Heart right ventricle (tissue), 16 donors: ENCODE results near the gene ZFYVE21. TPM values are rescaled to one million over a fixed set of nuclear protein-coding genes. Genes with fewer than 3 reads are reported as not detected.

ENCODE experiments used
- ATAC-seq, 8 donors: fragments of 200-7000 bp; cut with Tn5 transposase; one replicate each; pipeline ENCODE4 v1.9.1; 2020; ENCODE audit warnings: mild to moderate bottlenecking in 8 of 8, moderate library complexity in 8 of 8, moderate number of reproducible peaks in 1 of 8
- DNase-seq, 2 donors: peaks; one replicate each; pipeline ENCODE4 v3.0.0-alpha.2; 2020
- H3K27ac ChIP-seq, 10 donors: fragments of 200-600 bp; sonication (generic) in 2 of 10; one replicate each; pipeline versions ENCODE4 v1.5.0 to v1.8.0; 2020 to 2022; ENCODE audit warnings: mild to moderate bottlenecking in 3 of 10
- H3K27me3 ChIP-seq, 7 donors: fragments of 200-600 bp; one replicate each; pipeline ENCODE4 v1.8.0; 2021 to 2022; ENCODE audit warnings: mild to moderate bottlenecking in 2 of 7
- H3K36me3 ChIP-seq, 9 donors: fragments of 200-600 bp; sonication (generic) in 1 of 9; one replicate each; pipeline versions ENCODE4 v1.5.0 to v1.8.0; 2020 to 2022; ENCODE audit warnings: mild to moderate bottlenecking in 2 of 9
- H3K4me1 ChIP-seq, 9 donors: fragments of 200-600 bp; sonication (generic) in 1 of 9; one replicate each; pipeline versions ENCODE4 v1.5.0 to v1.8.0; 2020 to 2022; ENCODE audit warnings: mild to moderate bottlenecking in 4 of 9
- H3K4me3 ChIP-seq, 10 donors: fragments of 200-600 bp; sonication (generic) in 2 of 10; one replicate each; pipeline versions ENCODE4 v1.5.0 to v1.8.0; 2020 to 2022; ENCODE audit warnings: mild to moderate bottlenecking in 7 of 10, moderate library complexity in 2 of 10
- H3K9me3 ChIP-seq, 11 donors: fragments of 200-600 bp in 10 of 11; sonication (generic) in 2 of 11; one replicate each; pipeline versions ENCODE4 v1.5.0 to v1.8.0; 2013 to 2022; ENCODE audit warnings: mild to moderate bottlenecking in 2 of 11, control low read depth in 1 of 11, moderate library complexity in 1 of 11
- WGBS, 2 donors: extraction: QIAGEN DNeasy Blood & Tissue Kit; methylation state at CpG; one replicate each; pipeline ENCODE4 v1.1.7; 2013; ENCODE audit warnings: inconsistent platforms in 1 of 2; 5-methylcytosine and 5-hydroxymethylcytosine counted together
- intact Hi-C, 10 donors: fragments of 100-400 bp; cut with DNase I; formaldehyde crosslinking; loops; one replicate each; pipeline versions ENCODE4 v1.11.1 to v1.14.2; 2022
- polyA plus RNA-seq, 2 donors: library from polyadenylated mRNA; stranded (reverse); fragments of 200-250 nt; gene quantifications; one replicate each; pipeline ENCODE4 v1.2.3, GENCODE V29; 2013
- total RNA-seq, 10 donors: library from RNA; stranded (reverse); fragmentation: NEBNext Ultra II Directional in 3 of 10; extraction: Animal tissue kit (Norgen Biotek cat#: 25700) in 3 of 10; gene quantifications; one replicate each; pipeline versions ENCODE4 v1.2.1 to v1.2.4, GENCODE V29; 2021 to 2023
- TF ChIP-seq, protein P1 (sequence below), 9 donors: fragments of 200-600 bp; sonication (generic) in 2 of 9; IDR thresholded peaks; one replicate each; pipeline versions ENCODE4 v1.5.0 to v1.8.0; 2021 to 2022; ENCODE audit warnings: antibody characterized with exemption in 9 of 9, mild to moderate bottlenecking in 5 of 9, moderate library complexity in 1 of 9
- donor health status: Arrhythmogenic right ventricular cardiomyopathy.
- donor health status: ischemic (EF 13 %, LVEDD 7.1; RV severe dilation, severe dysfunction).
- donor health status: healthy with polysubstance abuse.
- donor health status: DM: no; HTN: yes; CAD: no.
- donor health status: DM: no; HTN: no; CAD: no.
- donor health status: ischemic (EF 25% LVEDD 6.9; RV normal size, moderate dysfunction).
- donor health status: ischemic (EF 25% LVEDD 5.7; RV mildly dilated, moderate dysfunction).
- donor health status: healthy.
- donor health status: DM: yes; HTN: yes; CAD: no.
- donor health status: Ischemic cardiomyopathy.
- donor health status: ischemic (EF 35%, LVEDD 5.7; RV mildly dilated, moderate dysfunction).
- donor health status: nonischemic (EF 11% LVEDD 7.7; RV severe dilation, severe dysfunction).
- donor health status: DM: yes; HTN: yes; CAD: no.
- donor health status: PGD.
- donor health status: ischemic (EF 29% LVEDD 5.4; RV normal size, mild dysfunction).
- donor health status: nonischemic (EF 23%, LVEDD 6.1; RV moderate dilation, normal function).

ZFYVE21 gene
- total and polyA plus RNA-seq, 12 donors: 43.5 to 88.8 (median 54.5) TPM

DNA sequence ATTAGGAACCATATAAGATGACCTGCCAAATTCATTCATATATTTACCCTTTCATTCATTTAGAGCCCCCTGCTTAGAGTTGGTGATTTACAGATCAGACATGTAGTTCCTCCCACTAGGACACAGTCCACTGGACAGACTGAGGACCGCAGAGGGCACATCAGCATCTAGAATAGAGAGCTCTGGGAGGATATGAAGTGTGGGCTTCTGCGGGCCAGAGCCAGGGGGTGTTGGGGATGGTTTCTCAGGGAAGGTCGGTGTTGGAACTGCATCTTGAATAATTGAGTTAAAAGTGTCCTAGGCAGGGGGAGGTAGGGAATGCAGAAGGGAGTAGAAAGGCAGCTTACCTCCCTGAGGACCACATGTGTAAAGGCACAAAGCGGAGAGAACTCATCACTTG is 43.7 kb upstream of the ZFYVE21 start:
- Histone ChIP-seq H3K27ac (no peak overlapping the region), H3K9me3 (no peaks in the 10 kb centered on the region), H3K4me1 (peaks cover 0 to 8% (median 0%) of the 10 kb centered on the region in 9 donors), H3K4me3 (no peak overlapping the region), H3K27me3 (no peaks in the 10 kb centered on the region), H3K36me3 (peaks cover 0 to 100% (median 81%) of the 10 kb centered on the region in 9 donors)
- DNase-seq (no peak), ATAC-seq (no peak)
- WGBS, 2 donors: 95 to 96% methylated on average over 4 of the region's 4 CpGs
- intact Hi-C loops: loop anchor here in 4 of 10 donors (2.0 to 10.0 kb wide), 3 partner anchors 15 to 97 kb away; no protein-coding TSS in a partner anchor
- TF ChIP-seq, protein P1, sequence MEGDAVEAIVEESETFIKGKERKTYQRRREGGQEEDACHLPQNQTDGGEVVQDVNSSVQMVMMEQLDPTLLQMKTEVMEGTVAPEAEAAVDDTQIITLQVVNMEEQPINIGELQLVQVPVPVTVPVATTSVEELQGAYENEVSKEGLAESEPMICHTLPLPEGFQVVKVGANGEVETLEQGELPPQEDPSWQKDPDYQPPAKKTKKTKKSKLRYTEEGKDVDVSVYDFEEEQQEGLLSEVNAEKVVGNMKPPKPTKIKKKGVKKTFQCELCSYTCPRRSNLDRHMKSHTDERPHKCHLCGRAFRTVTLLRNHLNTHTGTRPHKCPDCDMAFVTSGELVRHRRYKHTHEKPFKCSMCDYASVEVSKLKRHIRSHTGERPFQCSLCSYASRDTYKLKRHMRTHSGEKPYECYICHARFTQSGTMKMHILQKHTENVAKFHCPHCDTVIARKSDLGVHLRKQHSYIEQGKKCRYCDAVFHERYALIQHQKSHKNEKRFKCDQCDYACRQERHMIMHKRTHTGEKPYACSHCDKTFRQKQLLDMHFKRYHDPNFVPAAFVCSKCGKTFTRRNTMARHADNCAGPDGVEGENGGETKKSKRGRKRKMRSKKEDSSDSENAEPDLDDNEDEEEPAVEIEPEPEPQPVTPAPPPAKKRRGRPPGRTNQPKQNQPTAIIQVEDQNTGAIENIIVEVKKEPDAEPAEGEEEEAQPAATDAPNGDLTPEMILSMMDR (IDR thresholded peaks at IDR 0.05): no peak

GRCh38 chr14:103675957-103676356 is 39.7 kb upstream of the ZFYVE21 start:
- 94 to 95% methylated on average over 8 of the region's 8 CpGs for WGBS, 2 donors
- intact Hi-C loops: loop anchor here in 3 of 10 donors (5.0 to 10.0 kb wide), 2 partner anchors 46 to 101 kb away; no protein-coding TSS in a partner anchor
- Histone ChIP-seq H3K4me1 (peaks cover 0 to 31% (median 13%) of the 10 kb centered on the region in 9 donors), H3K9me3 (no peaks in the 10 kb centered on the region), H3K27me3 (no peaks in the 10 kb centered on the region), H3K4me3 (no peak overlapping the region), H3K27ac (no peak overlapping the region), H3K36me3 (peaks cover 0 to 100% (median 88%) of the 10 kb centered on the region in 9 donors)
- DNase-seq: no peak
- no peak for ATAC-seq
- TF ChIP-seq, protein P1 (IDR thresholded peaks at IDR 0.05): no peak

DNA sequence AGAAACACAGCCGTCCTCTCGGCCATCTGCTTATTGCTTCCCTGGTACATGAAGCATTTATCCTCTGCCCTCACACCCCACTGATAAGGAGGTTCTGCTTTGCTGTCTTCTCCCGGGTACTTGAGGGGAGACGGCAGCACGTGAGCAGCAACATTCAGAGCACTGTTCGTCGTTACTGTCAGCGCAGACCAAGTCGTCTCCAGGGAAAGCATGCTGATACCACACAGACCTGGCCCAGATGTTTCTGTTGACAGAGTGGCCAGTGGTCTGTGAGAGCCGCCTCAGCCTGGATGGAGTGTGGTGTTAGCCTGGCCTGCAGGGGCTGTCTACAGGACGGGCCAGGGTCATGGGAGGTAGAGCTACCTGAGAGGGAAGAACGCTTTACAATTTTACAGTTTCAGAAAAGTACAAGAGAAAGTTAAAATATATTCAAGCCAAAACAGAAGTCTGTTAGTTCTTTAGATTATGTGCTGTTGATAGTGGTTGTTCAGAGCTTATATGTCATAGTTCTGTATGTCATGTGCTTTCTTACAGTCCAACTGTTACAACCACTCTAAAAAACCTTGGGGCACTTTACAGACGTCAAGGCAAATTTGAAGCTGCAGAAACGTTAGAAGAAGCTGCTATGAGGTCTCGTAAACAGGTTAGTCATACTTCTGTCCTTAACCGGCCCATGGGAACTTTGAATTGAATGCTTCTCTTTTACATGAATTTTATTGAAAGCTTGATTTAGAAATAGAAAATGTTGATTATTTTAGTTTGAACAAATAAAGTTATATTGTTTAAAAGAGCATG is 38.5 kb upstream of the ZFYVE21 start:
- H3K9me3 ChIP-seq: no peaks in the 10 kb centered on the region
- intact Hi-C loops: loop anchor here in 3 of 10 donors (5.0 to 10.0 kb wide), 2 partner anchors 45 to 102 kb away; no protein-coding TSS in a partner anchor
- 57 to 63% methylated on average over 16 of the region's 16 CpGs for WGBS, 2 donors
- TF ChIP-seq, protein P1 (IDR thresholded peaks at IDR 0.05): no peak
- H3K4me3 ChIP-seq: no peak overlapping the region
- H3K4me1 ChIP-seq: peaks cover 0 to 31% (median 13%) of the 10 kb centered on the region in 9 donors
- no peak overlapping the region for H3K27ac ChIP-seq
- H3K36me3 ChIP-seq: peaks cover 0 to 100% (median 87%) of the 10 kb centered on the region in 9 donors
- ATAC-seq: peak in 3 of 8 donors; percentile 32 to 45 (median 39)
- H3K27me3 ChIP-seq: no peaks in the 10 kb centered on the region
- no peak for DNase-seq

DNA sequence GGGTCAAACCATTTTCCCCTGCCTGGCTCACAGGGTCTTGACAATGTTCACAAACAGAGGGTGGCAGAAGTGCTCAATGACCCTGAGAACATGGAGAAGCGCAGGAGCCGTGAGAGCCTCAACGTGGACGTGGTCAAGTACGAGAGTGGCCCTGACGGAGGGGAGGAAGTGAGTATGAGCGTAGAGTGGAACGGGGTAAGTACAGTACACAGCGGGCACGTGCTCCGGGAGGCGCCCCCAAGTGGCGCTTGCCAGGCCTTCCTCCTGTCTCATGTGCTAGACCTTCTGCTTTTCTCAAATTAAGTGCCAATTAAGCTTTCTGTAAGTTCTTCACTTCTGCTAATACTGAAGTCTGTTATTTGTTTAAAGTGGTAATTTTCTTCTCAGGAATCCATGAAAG is 36.3 kb upstream of the ZFYVE21 start:
- H3K4me3 ChIP-seq: no peak overlapping the region
- DNase-seq: peak in 1 of 2 donors; percentile 42
- peaks cover 0 to 100% (median 90%) of the 10 kb centered on the region in 9 donors for H3K36me3 ChIP-seq
- intact Hi-C loops: loop anchor here in 3 of 10 donors (5.0 to 10.0 kb wide), 2 partner anchors 43 to 105 kb away; no protein-coding TSS in a partner anchor
- no peaks in the 10 kb centered on the region for H3K9me3 ChIP-seq
- no peaks in the 10 kb centered on the region for H3K27me3 ChIP-seq
- peaks cover 0 to 47% (median 16%) of the 10 kb centered on the region in 9 donors for H3K4me1 ChIP-seq
- TF ChIP-seq, protein P1 (IDR thresholded peaks at IDR 0.05): peak in 7 of 9 donors; percentile 24 to 60 (median 50)
- H3K27ac ChIP-seq: peak overlapping the region in 3 of 10 donors; percentile 14 to 45 (median 31)
- WGBS, 2 donors: 44 to 46% methylated on average over 13 of the region's 13 CpGs
- ATAC-seq: peak in 7 of 8 donors; percentile 46 to 82 (median 77)
